SK-MEL-5 (cell line): ENCODE data around the gene CEP57L1. TPM values are rescaled to one million over a fixed set of nuclear protein-coding genes. Genes with fewer than 3 reads are reported as not detected.
A peak's percentile ranks its signal among the peaks of the same experiment; 100 is the strongest.
"Not testable (repeated sequence)": the region's sequence is repeated elsewhere in the genome, so short reads cannot be mapped to it uniquely, and the experiment has no call there.

Source experiments
- DNase-seq: peaks from one replicate; pipeline ENCODE4 v3.0.0-alpha.2; 2016; ENCODE audit warnings: low read depth, low spot score
- in situ Hi-C: cut with HindIII; loops from 2 replicates; pipeline ENCODE4 v1.10.0; 2016; ENCODE audit warnings: low sequenced_read_pairs, high pct_unique_total_duplicates, low pct_unique_long_range_greater_than_20kb
- total RNA-seq: library from RNA; depleted of rRNA; stranded (reverse); fragments of >200 nt; shearing (Covaris generic); gene quantifications from 2 replicates; pipeline ENCODE4 v1.2.3, GENCODE V29; 2014

Gene CEP57L1
- total RNA-seq, 1 experiment from 2014 or later: 15.2 TPM

GRCh38 chr6:109136530-109136929 lies 41.2 kb downstream of the CEP57L1 start:
- in situ Hi-C loops, DNase-seq: not testable (repeated sequence)

- DNase-seq: no peak
- in situ Hi-C loops: no loop called here
Measured at GRCh38 chr6:109139109-109139508, 43.8 kb downstream of the CEP57L1 start.

- in situ Hi-C loops, DNase-seq: not testable (repeated sequence)
Measured at GRCh38 chr6:109142067-109142466, 46.8 kb downstream of the CEP57L1 start.

GRCh38 chr6:109143191-109143590 lies 47.9 kb downstream of the CEP57L1 start:
- DNase-seq: no peak
- in situ Hi-C loops: no loop called here

- not testable (repeated sequence) for DNase-seq
Measured at GRCh38 chr6:109148251-109148650, 52.9 kb downstream of the CEP57L1 start.

GRCh38 chr6:109148716-109149115 lies 53.4 kb downstream of the CEP57L1 start:
- in situ Hi-C loops, DNase-seq: not testable (repeated sequence)

More at GRCh38 chr6:109148251-109148650, 52.9 kb downstream of the CEP57L1 start:
- in situ Hi-C loops: not testable (repeated sequence)

GRCh38 chr6:109153752-109154151 lies 58.4 kb downstream of the CEP57L1 start:
- DNase-seq: no peak
- in situ Hi-C loops: no loop called here

GRCh38 chr6:109164331-109164730 lies 69.0 kb downstream of the CEP57L1 start:
- in situ Hi-C loops: no loop called here
- no peak for DNase-seq

GRCh38 chr6:109165392-109165974 lies 70.2 kb downstream of the CEP57L1 start:
- in situ Hi-C loops: no loop called here
- DNase-seq: peak; percentile 70

- DNase-seq: no peak
- in situ Hi-C loops: no loop called here
Measured at GRCh38 chr6:109166673-109167072, 71.4 kb downstream of the CEP57L1 start.

GRCh38 chr6:109167562-109167961 lies 72.3 kb downstream of the CEP57L1 start:
- in situ Hi-C loops: no loop called here
- no peak for DNase-seq

- no peak for DNase-seq
- in situ Hi-C loops: no loop called here
Measured at GRCh38 chr6:109170333-109170732, 75.0 kb downstream of the CEP57L1 start.

- in situ Hi-C loops: no loop called here
- no peak for DNase-seq
Measured at GRCh38 chr6:109172101-109172746, 76.9 kb downstream of the CEP57L1 start.

- in situ Hi-C loops: no loop called here
- no peak for DNase-seq
Measured at GRCh38 chr6:109174916-109175315, 79.6 kb downstream of the CEP57L1 start.

- no peak for DNase-seq
- in situ Hi-C loops: no loop called here
Measured at GRCh38 chr6:109178921-109179320, 83.6 kb downstream of the CEP57L1 start.

- in situ Hi-C loops: no loop called here
- no peak for DNase-seq
Measured at GRCh38 chr6:109179507-109179906, 84.2 kb downstream of the CEP57L1 start.

GRCh38 chr6:109182578-109182977 lies 87.3 kb downstream of the CEP57L1 start:
- in situ Hi-C loops: no loop called here
- DNase-seq: no peak

GRCh38 chr6:109183109-109183650 lies 87.9 kb downstream of the CEP57L1 start:
- in situ Hi-C loops: no loop called here
- no peak for DNase-seq

GRCh38 chr6:109184638-109185037 lies 89.3 kb downstream of the CEP57L1 start:
- DNase-seq: no peak
- in situ Hi-C loops: no loop called here
